ENCODE results near the gene ACSL6.

DNA sequence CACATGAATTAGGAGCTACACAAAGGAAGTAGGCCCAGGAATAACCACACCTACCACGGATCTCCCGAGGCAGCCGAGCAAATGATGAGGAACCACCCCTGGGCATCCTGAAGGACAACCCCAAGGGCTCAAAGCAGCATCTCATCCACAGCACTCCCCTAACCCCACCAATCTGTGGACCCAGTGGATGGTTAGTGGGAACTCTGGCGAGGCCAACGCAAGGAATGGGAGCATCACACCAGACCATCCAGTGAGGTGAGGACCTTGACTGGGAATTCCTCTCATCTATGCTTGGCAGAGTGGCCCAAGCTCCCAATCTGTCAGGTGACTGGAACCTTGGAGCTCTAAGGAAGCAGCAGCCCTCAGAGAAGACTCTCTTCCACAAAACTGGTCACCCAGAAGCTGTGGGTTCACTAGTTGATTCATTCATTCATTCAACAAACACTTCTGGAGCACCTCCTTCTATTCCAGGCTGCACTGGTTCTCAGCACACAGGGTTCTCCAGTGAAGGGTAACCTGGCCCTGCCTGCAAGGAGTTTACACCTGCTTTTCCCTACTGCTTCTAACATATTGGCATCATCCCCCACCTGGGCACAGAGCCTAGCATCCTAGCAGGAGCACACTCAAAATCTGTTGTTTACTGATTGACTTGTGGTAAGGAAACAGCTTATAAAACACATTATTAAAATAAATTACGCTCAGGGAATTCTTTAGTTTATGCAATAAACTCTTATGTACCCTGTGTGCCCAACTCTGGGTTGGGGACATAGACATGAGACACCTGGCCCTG is 4.9 kb downstream of the ACSL6 start:
- TF ChIP-seq POLR2AphosphoS5 (IDR thresholded peaks at IDR 0.05; ENCODE audit: low read length) (no peak), ZBED1 (IDR thresholded peaks at IDR 0.05; ENCODE audit: borderline replicate concordance) (no peak), TCF12 (IDR thresholded peaks at IDR 0.05; ENCODE audit: low read depth, low read length) (no peak), POLR2A (IDR thresholded peaks at IDR 0.05; ENCODE audit: low read depth, low read length) (no peak), KDM1A (IDR thresholded peaks at IDR 0.05; ENCODE audit: borderline replicate concordance) (no peak), CBX5 (IDR thresholded peaks at IDR 0.05; ENCODE audit: low read depth) (no peak)
- TF ChIP-seq, protein P1, sequence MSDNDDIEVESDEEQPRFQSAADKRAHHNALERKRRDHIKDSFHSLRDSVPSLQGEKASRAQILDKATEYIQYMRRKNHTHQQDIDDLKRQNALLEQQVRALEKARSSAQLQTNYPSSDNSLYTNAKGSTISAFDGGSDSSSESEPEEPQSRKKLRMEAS (IDR thresholded peaks at IDR 0.05; ENCODE audit: low read depth, low read length) = no peak
- TF ChIP-seq, protein P2, sequence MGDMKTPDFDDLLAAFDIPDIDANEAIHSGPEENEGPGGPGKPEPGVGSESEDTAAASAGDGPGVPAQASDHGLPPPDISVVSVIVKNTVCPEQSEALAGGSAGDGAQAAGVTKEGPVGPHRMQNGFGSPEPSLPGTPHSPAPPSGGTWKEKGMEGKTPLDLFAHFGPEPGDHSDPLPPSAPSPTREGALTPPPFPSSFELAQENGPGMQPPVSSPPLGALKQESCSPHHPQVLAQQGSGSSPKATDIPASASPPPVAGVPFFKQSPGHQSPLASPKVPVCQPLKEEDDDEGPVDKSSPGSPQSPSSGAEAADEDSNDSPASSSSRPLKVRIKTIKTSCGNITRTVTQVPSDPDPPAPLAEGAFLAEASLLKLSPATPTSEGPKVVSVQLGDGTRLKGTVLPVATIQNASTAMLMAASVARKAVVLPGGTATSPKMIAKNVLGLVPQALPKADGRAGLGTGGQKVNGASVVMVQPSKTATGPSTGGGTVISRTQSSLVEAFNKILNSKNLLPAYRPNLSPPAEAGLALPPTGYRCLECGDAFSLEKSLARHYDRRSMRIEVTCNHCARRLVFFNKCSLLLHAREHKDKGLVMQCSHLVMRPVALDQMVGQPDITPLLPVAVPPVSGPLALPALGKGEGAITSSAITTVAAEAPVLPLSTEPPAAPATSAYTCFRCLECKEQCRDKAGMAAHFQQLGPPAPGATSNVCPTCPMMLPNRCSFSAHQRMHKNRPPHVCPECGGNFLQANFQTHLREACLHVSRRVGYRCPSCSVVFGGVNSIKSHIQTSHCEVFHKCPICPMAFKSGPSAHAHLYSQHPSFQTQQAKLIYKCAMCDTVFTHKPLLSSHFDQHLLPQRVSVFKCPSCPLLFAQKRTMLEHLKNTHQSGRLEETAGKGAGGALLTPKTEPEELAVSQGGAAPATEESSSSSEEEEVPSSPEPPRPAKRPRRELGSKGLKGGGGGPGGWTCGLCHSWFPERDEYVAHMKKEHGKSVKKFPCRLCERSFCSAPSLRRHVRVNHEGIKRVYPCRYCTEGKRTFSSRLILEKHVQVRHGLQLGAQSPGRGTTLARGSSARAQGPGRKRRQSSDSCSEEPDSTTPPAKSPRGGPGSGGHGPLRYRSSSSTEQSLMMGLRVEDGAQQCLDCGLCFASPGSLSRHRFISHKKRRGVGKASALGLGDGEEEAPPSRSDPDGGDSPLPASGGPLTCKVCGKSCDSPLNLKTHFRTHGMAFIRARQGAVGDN (IDR thresholded peaks at IDR 0.05) = no peak
- TF ChIP-seq, protein P3, sequence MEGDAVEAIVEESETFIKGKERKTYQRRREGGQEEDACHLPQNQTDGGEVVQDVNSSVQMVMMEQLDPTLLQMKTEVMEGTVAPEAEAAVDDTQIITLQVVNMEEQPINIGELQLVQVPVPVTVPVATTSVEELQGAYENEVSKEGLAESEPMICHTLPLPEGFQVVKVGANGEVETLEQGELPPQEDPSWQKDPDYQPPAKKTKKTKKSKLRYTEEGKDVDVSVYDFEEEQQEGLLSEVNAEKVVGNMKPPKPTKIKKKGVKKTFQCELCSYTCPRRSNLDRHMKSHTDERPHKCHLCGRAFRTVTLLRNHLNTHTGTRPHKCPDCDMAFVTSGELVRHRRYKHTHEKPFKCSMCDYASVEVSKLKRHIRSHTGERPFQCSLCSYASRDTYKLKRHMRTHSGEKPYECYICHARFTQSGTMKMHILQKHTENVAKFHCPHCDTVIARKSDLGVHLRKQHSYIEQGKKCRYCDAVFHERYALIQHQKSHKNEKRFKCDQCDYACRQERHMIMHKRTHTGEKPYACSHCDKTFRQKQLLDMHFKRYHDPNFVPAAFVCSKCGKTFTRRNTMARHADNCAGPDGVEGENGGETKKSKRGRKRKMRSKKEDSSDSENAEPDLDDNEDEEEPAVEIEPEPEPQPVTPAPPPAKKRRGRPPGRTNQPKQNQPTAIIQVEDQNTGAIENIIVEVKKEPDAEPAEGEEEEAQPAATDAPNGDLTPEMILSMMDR (IDR thresholded peaks at IDR 0.05 in 2 of 3, conservative IDR thresholded peaks at IDR 0.05 in 1 of 3; ENCODE audit: control insufficient read depth in 2 of 3, extremely low read depth in 1 of 3, insufficient read depth in 1 of 3, low read depth in 3 of 3, low read length in 3 of 3) = no peak
